ENCODE measurements around the gene CRIP3.
"Not testable (repeated sequence)": the region's sequence is repeated elsewhere in the genome, so short reads cannot be mapped to it uniquely, and the experiment has no call there.

The CRIP3 gene, protein sequence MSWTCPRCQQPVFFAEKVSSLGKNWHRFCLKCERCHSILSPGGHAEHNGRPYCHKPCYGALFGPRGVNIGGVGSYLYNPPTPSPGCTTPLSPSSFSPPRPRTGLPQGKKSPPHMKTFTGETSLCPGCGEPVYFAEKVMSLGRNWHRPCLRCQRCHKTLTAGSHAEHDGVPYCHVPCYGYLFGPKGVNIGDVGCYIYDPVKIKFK

DNA sequence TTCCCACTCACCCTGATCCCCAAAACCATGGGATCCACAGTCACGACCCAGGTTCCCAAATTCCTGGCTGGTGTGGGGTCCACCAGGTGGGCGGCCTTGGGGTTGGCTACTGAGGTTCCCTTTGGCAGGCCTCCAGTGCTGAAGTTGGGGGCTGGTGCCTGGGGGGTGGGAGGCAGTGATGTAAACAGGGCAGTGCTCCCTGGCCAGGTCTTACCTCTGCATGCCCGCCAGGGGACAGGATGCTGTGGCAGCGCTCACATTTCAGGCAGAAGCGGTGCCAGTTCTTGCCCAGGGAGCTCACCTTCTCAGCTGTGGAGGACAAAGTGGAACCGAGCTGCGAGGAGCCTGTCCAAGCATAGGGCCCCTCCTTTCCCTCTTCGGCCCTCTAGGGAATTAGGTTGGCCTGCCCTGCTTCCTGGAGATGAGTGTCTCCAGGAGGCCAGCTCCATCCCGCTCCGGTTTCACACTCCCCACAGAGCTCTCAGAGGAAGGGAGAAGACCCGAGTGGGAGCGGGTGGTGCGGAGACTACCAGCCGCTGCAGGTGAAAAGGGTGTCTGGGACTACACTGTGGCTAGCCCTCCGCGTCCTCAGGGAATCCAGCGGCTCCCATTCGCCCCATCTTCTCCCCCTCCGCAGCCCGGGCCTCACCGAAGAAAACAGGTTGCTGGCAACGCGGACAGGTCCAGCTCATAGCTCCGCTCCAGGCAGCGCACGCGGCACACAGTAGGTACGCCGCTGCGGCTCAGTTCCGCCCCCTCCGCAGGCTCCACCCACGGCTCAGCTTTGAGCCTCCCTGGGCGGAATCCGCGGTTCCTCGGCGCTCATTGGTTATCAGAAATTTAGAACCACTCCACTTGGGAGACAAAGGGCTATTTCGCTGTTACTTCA is at the start of gene CRIP3:
Gene CRIP3 (minus strand): TSS at position 726 of the 889 bp plus-strand sequence. CDS start 34 bp downstream, at position 692.
- DNase-seq (ENCODE audit: low spot score), result no peak
- FAIRE-seq, result no peak

DNA sequence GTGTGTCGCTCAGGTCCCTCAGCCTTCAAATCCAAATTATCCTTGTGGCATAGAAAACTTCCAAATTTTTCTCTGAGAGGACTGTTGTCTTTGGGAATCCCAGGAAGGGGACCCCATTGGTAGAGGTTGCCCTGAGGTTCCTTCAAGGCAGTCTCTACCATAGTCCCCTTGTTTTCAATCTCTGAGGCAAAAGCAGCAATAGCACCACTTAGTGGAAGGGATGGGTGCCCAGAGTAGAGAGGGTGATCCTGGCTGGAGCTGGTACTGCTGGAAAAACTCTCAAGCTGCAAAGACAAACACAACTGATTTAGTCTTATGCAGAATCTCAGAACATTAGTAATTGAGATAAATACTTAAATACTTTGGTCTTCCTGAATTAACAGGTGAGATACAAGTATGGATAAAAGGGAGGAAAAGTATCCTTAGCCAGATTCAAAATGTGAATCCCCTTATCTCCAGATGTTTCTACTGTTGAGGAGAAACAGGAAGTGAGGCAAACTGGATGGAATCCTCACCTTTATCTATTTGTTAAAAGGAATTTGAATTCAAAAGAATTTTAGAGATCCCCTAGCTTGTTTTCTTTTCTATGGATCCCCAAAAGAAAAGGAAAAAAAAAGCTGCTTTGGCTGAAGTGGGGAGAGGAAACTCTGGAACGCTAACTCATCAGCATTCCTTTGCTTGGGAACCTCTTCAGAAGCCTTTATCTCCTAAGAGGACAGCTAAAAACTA is 47.4 kb upstream of the CRIP3 start:
- no peak for FAIRE-seq
- DNase-seq (ENCODE audit: low spot score), result peak; percentile 18

DNA sequence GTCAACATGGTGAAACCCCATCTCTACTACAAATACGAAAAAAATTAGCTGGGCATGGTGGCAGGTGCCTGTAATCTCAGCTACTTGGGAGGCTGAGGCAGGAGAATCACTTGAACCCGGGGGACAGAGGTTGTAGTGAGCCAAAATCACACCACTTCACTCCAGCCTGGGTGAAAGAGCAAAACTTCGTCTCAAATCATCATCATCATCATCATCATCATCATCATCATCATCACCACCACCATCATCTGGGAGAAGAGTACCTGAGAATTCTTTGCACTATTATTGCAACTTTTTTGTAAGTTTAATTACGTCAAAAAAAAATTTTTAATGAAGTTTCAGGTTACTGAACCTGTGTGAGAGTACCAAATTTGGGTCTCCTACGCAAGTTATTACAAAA is 43.3 kb upstream of the CRIP3 start:
- not testable (repeated sequence) for FAIRE-seq

DNA sequence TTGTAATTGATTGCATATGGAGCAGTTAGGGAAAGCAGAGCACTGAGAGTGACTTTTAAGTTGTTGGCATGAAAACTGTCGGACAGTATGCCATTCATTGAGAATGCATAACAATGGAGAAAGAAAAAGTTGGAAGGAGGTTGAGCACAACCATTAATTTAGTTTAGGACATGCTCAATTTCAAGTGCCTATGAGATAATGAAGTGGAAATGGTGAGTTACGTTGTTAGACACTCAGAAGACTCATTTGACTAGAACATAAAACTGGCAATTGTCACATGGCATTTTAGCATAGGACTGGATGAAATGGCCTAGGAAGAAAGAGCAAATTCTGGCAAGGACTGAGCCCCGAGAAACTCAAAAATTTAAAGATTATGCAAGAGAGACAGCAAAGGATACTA is 38.8 kb upstream of the CRIP3 start:
- DNase-seq (ENCODE audit: low spot score) (no peak), FAIRE-seq (no peak)

More for the DNA sequence above, 43.3 kb upstream of the CRIP3 start:
- DNase-seq (ENCODE audit: low spot score), result not testable (repeated sequence)

DNA sequence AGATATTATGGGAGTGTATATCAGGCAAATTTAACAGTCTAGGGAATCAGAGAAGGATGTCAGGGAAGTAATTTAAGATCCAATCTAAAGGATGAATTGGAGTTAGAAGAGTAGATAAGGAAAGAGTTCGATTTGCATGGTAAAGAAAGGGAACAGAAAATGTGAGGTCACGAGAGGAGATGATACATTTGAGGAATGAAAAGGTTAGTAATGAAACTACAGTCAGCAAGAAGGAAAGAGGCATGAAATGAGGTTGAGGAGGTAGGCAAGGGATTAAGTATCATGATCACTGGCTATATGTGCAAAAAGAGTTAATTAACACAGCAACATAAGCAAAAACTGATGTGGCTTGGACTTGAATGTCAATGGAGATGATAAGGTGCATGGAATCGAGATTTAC is 38.4 kb upstream of the CRIP3 start:
- FAIRE-seq, result no peak
- no peak for DNase-seq (ENCODE audit: low spot score)

DNA sequence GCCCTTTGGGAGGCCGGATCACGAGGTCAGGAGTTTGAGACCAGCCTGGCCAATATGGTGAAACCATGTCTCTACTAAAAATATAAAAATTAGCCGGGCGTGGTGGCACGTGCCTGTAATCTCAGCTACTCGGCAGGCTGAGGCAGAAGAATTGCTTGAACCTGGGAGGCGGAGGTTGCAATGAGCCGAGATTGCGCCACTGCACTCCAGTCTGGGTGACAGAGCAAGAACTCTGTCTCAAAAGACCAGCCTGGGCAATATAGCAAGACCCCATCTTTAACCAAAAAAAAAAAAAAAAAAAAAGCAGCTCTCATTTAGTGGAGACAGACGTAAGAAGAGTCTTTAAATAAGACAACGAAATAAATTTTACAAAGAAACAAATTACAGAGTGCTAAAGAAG is 37.6 kb upstream of the CRIP3 start:
- not testable (repeated sequence) for FAIRE-seq; DNase-seq (ENCODE audit: low spot score)

DNA sequence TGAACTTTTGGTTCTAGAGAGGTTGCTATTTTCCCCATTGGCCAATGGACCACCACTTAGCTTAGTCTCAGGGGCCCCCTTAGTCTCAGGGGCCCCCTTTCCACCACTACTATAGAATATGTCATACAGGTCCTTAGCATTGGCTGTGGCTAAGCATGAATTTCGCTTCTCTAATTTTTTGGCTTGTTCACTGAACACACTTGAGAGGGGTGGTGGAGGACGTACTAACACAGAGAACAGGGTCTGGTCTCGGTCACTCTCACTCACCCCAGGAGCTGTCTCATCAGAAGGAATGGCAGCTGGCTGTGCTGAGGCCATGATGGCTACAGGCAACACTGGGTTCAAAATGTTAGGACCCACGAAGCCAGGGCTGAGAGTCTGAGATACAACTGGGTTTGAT is 30.5 kb upstream of the CRIP3 start:
- DNase-seq (ENCODE audit: low spot score), result no peak

DNA sequence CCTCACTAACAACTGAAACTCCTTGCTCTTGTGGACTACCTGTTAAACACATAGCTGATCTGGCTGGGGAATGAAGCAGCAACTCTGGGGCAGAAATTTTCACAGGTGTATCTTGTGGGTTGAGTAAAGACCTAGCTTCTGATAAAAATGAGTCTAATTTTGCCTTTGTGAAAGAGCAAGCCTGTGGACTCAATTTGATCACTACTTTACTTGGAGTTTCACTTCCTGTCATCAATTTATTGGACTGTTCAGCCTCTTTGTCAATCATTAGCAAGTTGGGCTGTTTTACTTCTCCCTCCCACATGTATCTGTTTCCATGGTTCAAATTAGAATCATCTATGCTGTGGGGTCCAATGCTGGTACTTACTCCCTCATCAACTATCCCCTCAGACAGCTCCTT is 29.6 kb upstream of the CRIP3 start:
- no peak for FAIRE-seq
- no peak for DNase-seq (ENCODE audit: low spot score)

More for the DNA sequence above, 30.5 kb upstream of the CRIP3 start:
- FAIRE-seq, result no peak

DNA sequence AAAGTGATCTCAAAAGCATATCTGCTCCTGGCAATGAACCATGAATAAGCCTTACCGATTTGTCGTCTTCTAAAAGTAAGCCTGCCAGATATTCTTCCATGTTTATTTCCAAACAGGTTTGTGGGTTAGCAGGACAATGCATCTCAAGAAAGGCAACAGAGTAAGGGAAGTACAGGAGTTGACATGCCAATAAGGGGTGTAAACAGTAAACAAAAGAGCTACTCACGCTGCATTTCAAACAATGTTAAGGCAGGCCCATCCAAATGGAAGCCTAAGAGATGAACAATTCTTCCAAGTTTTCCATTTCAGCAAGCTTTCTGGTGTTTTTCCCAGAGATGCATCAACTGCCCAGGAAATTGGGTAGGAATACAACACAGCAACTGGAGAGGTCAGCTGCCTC is 27.8 kb upstream of the CRIP3 start:
- DNase-seq (ENCODE audit: low spot score) (no peak), FAIRE-seq (no peak)

DNA sequence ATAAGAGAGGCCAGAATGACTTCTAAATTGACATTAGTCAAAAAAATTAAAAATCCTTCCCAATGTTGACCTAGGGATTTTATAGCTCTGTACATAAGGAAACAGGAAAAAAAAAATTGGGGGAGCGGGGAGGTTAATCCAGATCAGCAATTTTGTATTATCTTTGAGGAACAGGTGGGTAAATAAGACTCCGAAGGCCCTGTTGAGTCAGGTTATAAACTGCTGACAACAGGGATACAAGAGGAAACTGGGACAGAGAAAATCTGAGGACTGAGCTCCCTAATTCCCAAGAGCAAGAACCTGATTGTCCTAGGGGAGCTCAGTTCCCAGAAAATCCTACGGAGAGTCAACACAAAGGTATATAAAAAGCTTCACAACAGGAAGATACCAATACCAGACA is 26.8 kb upstream of the CRIP3 start:
- FAIRE-seq, result no peak

DNA sequence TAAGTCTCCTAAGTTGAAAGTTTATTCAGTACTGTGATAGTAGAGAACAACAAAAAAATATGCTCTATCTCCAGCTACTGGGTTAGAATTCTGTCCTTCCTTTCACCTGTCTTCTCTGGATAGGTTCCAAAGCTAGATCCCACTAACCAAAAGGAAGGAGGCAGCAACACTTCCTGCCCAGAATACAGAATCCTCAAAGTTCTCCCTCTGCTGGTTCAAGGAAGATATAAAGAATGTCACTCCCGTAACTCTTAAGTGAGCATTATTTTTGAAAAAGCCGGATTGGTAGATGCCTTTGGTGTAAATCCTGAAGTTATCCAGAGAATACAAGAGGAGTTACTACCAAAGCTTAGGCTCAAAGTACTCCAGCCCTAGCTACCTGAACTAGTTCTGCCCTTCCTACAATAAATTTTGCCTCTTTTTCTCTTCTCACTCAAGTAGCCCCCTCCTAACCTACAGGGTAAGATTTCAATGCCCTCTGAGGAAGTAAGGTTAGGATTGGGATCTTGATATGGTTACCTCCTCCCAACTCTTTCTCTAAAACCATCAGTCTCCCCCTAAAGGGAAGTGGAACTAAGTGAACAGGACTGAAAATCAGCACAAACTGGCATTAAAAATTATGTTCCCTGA is 26.0 kb upstream of the CRIP3 start:
- FAIRE-seq (no peak), DNase-seq (ENCODE audit: low spot score) (peak; percentile 63)

More for the DNA sequence above, 26.8 kb upstream of the CRIP3 start:
- no peak for DNase-seq (ENCODE audit: low spot score)

DNA sequence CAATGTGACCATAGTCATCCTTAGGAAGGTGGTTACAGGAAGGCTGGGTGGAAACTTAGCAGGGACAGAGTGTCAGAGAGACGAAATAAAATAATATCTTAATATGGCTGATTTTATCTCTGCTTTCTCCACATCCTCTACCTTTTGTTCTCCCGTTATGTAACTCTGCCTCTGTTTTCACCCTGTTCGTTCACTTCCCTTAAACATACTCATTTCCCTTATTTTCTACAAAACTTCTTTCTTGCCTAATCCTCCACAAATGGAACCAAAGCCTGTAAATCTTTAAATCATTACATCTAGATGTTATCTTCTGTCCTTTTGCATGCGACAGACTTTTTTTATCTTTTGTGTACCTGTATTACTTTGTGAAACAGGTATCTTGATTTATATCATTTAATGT is 23.3 kb upstream of the CRIP3 start:
- no peak for FAIRE-seq
- DNase-seq (ENCODE audit: low spot score), result no peak

DNA sequence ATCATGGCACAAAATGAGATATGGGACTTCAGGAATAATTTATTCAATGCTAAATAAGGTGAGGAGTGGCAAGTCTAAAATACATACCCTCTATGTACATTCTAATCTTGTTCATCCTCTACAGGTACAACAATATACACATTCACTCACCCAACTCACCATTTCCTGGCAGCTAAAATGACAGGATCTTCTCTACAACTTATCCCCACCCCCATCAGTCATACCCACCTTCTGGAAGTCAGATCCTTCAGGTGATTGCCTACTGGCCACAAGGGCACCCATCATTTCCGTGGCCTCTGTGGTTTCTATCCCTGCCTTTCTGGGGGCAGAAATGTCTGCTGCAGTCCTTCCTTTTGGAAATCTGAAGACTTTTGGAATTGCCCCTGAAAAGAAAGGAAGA is 22.8 kb upstream of the CRIP3 start:
- FAIRE-seq, result no peak

DNA sequence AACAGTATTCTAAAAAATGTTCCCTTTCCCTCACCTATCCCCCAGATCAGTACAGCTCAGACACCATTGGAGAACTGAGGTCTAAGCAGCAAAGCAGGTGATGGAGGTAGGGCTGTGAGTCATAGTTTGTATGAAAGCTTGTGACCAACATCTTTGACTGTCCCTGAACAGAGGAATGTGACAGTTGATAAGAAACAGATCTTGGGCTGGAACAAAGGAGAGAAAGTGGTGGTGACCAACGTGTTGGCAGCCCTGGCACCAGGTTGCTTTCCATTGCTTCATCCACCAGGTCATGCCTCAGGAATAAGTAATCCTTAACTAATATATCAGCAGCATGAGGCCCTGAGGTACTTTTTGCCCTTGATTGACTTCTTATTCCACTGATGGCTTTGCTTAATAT is 19.9 kb upstream of the CRIP3 start:
- DNase-seq (ENCODE audit: low spot score) (no peak), FAIRE-seq (no peak)

More for the DNA sequence above, 22.8 kb upstream of the CRIP3 start:
- DNase-seq (ENCODE audit: low spot score), result no peak

DNA sequence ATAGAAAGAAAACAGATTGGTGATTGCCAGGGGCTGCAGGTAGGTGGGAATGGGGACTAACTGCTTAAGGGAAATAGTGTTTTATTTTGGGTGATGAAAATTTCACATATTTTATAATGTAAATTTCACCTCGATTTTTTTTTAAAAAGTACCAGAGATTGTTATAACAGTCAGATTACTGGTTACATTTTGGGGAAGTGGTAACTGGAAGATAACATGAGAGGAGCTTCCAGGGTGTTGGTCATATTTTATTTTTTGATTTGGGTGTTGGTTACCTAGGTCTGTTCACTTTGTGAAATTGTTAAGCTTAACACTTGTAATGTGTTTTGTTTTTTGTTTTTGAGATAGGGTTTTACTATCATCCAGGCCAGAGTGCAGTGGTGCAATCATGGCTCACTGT is 17.2 kb upstream of the CRIP3 start:
- no peak for DNase-seq (ENCODE audit: low spot score)
- no peak for FAIRE-seq

DNA sequence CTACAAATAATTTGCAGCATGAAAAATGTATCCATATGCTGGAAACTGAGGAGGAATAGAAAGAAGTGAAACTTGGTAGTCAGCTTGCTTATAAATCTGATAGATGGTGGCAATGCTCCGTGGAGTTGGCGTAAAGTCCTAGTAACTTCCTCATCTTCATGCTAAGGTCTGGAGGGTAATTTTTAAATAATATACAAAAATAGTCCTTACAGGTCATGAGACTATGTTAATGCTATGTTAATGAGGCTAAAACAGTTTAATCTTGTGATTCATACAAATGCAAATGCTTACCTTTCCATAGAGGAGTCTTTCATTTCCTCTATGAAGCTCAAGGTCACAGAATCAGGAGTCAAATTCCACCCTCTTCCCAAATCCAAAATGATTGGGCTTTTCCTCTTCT is 9.4 kb upstream of the CRIP3 start:
- FAIRE-seq (no peak), DNase-seq (ENCODE audit: low spot score) (no peak)

DNA sequence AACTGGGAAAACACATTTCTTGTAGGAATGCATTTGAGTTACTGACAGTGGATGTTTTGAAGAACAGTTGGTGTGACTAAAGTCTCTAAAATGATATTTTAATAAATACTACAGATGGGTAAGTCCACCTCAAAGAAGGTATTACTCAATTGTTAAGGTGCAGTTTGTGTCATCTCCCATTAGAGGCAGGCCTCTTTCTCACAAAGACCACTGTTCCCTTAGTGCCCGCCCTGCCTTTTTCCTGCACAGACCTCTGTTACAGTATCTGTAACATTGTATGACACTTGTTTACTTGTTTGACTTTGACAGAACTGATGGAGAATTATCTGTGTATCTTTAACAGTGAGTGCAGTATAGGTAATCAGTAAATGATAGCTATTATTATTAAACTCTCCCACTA is 5.2 kb upstream of the CRIP3 start:
- DNase-seq (ENCODE audit: low spot score) (no peak), FAIRE-seq (no peak)

DNA sequence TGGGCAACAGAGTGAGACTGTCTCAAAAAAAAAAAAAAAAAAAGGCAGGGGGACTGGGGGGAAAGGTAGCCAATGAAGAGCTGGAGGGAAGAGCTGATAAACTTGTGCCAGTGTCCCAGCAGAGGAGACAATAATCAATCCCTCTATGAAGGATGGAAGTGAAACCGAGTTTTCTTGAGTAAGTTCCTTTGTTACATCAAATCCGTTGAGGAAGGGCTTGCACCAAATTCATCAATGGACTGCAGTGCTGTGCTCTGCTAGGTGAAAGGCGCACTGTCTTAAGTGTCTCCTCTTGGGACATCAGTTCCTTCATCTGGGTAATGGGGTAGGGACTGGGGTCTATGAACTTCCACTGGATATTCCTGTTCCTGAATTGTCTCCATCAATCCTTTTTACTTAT is 3.0 kb upstream of the CRIP3 start:
- FAIRE-seq (no peak), DNase-seq (ENCODE audit: low spot score) (no peak)

DNA sequence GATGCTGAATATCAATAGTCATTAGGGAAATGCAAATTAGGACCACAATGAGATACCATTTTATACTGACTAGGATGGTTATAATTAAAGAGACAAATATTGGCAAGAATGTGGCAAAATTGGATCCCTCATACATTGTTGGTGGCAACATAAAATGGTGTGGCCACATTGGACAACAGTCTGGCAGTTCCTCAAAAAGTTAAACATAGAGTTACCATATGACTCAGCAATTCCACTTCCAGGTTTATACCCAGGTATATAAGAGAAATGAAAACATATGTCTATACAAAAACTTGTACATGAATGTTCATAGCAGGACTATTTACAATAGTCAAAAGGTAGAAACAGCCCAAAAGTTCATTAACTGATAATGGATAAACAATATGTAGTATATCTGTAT is 2.0 kb upstream of the CRIP3 start:
- DNase-seq (ENCODE audit: low spot score) (no peak), FAIRE-seq (no peak)

DNA sequence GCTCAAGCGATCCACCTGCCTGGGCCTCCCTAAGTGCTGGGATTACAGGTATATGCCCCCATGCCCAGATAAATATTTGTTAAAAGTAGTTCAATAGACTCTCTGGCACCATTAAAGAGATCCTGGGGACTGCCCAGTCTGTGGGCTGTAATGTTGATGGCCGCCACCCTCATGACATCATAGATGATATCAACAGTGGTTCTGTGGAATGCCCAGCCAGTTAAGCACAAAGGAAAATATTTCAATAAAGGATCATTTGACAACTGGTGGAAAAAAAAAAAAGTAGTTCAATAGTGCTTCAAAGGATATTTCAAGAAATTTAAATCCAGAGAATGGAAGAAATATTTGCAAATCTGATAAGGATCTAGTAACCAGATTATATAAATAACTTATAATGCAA is 1.5 kb upstream of the CRIP3 start:
- DNase-seq (ENCODE audit: low spot score) (no peak), FAIRE-seq (no peak)

DNA sequence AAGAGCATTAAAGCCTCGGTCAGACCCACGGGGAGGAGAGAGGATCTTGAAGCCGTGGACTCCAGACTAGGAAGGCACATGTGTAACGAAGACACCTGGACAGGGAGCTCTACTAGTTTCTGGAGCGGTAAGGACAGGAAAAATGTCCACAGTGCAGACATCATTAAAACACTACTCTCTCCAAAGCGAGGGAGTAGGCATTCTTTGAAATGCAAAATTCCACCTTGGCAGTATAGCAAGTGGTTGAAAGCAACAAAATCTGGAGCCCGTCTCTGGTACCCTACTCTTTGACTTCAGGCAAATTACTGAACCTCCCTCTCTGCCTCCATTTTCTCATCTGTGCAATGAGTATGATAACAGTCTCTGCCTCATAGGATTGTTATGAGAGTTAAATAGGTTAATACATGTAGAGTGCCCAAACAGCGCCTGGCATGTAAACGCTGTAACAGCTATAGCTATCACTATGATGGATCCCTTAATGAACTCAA is 408 bp upstream of the CRIP3 start:
- FAIRE-seq (no peak), DNase-seq (ENCODE audit: low spot score) (no peak)
